H1 (cell line): Measurements from ENCODE around the gene BPIFB2.

Source experiments
- NRF1 ChIP-seq: IDR thresholded peaks from 2 replicates; pipeline ENCODE4 v1.6.1; 2011; ENCODE audit warnings: mild to moderate bottlenecking, low read depth, low read length, improper control_type of control experiment
- POLR2A ChIP-seq, 2 experiments: IDR thresholded peaks; 1 replicate in 1 of 2; 2 replicates in 1 of 2; pipeline ENCODE4 v1.6.1; 2011; ENCODE audit warnings: low read depth in 2 of 2, low read length in 2 of 2, mild to moderate bottlenecking in 2 of 2; ENCODE audit errors: control extremely low read depth in 1 of 2
- SUZ12 ChIP-seq: fragments of 200-600 bp; sonication (generic); IDR thresholded peaks from 2 replicates; pipeline ENCODE4 v1.6.1; 2012; ENCODE audit warnings: mild to moderate bottlenecking, inconsistent platforms, low read length, moderate library complexity, mixed read lengths

DNA sequence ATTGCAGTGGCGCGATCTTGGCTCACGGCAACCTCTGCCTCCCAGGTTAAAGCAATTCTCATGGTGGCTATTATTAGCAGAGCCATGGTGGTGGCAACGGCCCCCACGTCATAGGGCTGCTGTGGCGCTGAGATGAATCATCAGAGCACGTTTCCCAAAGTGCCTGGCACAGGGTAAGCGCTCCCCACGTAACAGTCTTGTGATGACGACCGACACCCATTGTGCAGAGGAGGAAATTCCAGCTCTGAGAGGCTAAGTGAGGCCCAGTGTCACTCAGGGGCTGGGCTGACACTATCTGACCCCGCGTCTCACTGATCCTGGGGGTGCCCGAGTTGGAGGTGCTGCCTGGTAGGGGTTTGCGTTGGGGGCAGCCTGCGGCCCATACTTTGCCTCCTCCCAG is 19.5 kb upstream of the BPIFB2 start:
- no peak for TF ChIP-seq NRF1
- TF ChIP-seq SUZ12, result no peak
- no peak for TF ChIP-seq POLR2A (IDR thresholded peaks at IDR 0.05; ENCODE audit: control extremely low read depth in 1 of 2, low read depth in 2 of 2, low read length in 2 of 2)
